PFSK-1 (cell line): ENCODE data around the gene MAP2K6.

ENCODE experiments used
- TAF1 ChIP-seq: IDR thresholded peaks from 2 replicates; pipeline ENCODE4 v1.6.1; 2012; ENCODE audit warnings: low read length, control low read depth, borderline replicate concordance; ENCODE audit not compliant: insufficient read depth
- TF ChIP-seq, protein P1 (sequence below), 2 experiments: IDR thresholded peaks; 2 replicates each; pipeline versions ENCODE4 v1.6.1 to v1.8.0; 2011 to 2012; ENCODE audit warnings: low read depth in 2 of 2, low read length in 2 of 2, control low read depth in 1 of 2, inconsistent platforms in 1 of 2, mild to moderate bottlenecking in 1 of 2, moderate library complexity in 1 of 2; ENCODE audit not compliant: insufficient read depth in 1 of 2

DNA sequence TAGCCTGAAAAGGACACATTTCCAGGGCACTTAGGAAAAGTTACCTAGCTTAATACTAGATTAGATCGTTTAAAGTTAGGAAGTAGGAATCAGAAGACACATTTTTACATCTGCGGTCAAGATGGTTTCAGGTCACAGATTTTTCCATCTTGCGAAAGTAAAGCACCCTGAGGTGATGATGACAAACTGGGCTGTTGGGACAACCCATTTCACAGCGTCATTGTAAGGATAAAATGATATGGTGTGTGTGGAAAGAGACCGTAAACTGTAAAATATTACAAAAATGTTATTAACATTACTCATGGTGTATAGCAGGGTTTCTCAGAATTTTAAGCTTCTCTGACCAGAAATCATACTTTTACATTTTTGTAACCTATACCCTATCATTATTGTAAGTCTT is 10.1 kb upstream of the MAP2K6 start:
- TF ChIP-seq TAF1 = no peak
- TF ChIP-seq, protein P1, sequence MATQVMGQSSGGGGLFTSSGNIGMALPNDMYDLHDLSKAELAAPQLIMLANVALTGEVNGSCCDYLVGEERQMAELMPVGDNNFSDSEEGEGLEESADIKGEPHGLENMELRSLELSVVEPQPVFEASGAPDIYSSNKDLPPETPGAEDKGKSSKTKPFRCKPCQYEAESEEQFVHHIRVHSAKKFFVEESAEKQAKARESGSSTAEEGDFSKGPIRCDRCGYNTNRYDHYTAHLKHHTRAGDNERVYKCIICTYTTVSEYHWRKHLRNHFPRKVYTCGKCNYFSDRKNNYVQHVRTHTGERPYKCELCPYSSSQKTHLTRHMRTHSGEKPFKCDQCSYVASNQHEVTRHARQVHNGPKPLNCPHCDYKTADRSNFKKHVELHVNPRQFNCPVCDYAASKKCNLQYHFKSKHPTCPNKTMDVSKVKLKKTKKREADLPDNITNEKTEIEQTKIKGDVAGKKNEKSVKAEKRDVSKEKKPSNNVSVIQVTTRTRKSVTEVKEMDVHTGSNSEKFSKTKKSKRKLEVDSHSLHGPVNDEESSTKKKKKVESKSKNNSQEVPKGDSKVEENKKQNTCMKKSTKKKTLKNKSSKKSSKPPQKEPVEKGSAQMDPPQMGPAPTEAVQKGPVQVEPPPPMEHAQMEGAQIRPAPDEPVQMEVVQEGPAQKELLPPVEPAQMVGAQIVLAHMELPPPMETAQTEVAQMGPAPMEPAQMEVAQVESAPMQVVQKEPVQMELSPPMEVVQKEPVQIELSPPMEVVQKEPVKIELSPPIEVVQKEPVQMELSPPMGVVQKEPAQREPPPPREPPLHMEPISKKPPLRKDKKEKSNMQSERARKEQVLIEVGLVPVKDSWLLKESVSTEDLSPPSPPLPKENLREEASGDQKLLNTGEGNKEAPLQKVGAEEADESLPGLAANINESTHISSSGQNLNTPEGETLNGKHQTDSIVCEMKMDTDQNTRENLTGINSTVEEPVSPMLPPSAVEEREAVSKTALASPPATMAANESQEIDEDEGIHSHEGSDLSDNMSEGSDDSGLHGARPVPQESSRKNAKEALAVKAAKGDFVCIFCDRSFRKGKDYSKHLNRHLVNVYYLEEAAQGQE (IDR thresholded peaks at IDR 0.05; ENCODE audit: insufficient read depth in 1 of 2, low read depth in 2 of 2, low read length in 2 of 2) = no peak
